CD14-positive monocyte (primary cell): ENCODE data around the gene KLF6. TPM values are rescaled to one million over a fixed set of nuclear protein-coding genes. Genes with fewer than 3 reads are reported as not detected.

Source experiments
- DNase-seq, 3 donors: peaks; one replicate each; pipeline ENCODE4 v3.0.0-alpha.2; 2011 to 2022
- H2AFZ ChIP-seq: 2 replicates; pipeline ENCODE4 v1.6.0; 2012; ENCODE audit warnings: mild to moderate bottlenecking, low read depth, low read length, inconsistent platforms; ENCODE audit not compliant: insufficient read depth, poor library complexity, severe bottlenecking
- H3K27ac ChIP-seq, 2 donors: 1 replicate in 1 of 2; 2 replicates in 1 of 2; pipeline ENCODE4 v1.5.1; 2012 to 2013; ENCODE audit warnings: low read length in 2 of 2, control low read depth in 1 of 2, inconsistent platforms in 1 of 2, low read depth in 1 of 2, mild to moderate bottlenecking in 1 of 2
- H3K27me3 ChIP-seq, 2 donors: one replicate each; pipeline versions ENCODE4 v1.6.0 to v1.6.1; 2011 to 2013; ENCODE audit warnings: low read length in 2 of 2; ENCODE audit not compliant: control insufficient read depth in 2 of 2, insufficient read depth in 2 of 2
- H3K36me3 ChIP-seq, 2 donors: replicated peaks in 1 of 2; 1 replicate in 1 of 2; 2 replicates in 1 of 2; pipeline versions ENCODE4 v1.5.1 to v1.6.1; 2012 to 2013; ENCODE audit warnings: low read length in 2 of 2, control low read depth in 1 of 2, inconsistent platforms in 1 of 2, mild to moderate bottlenecking in 1 of 2; ENCODE audit not compliant: insufficient read depth in 2 of 2, control insufficient read depth in 1 of 2
- H3K4me1 ChIP-seq, 2 donors: 1 replicate in 1 of 2; 2 replicates in 1 of 2; pipeline versions ENCODE4 v1.5.1 to v1.6.1; 2012 to 2013; ENCODE audit warnings: low read length in 2 of 2, control low read depth in 1 of 2, inconsistent platforms in 1 of 2, mild to moderate bottlenecking in 1 of 2, moderate library complexity in 1 of 2; ENCODE audit not compliant: insufficient read depth in 2 of 2, control insufficient read depth in 1 of 2
- H3K4me2 ChIP-seq: replicated peaks from 2 replicates; pipeline ENCODE3; 2012; ENCODE audit warnings: low read length, moderate library complexity, mild to moderate bottlenecking; ENCODE audit not compliant: poor library complexity, severe bottlenecking; ENCODE audit errors: extremely low read depth
- H3K4me3 ChIP-seq, 3 experiments: fragments of 200-600 bp in 1 of 3; sonication (generic) in 1 of 3; replicated peaks in 1 of 3; 1 replicate in 2 of 3; 2 replicates in 1 of 3; pipeline ENCODE4 v1.5.1; 2011 to 2013; ENCODE audit warnings: low read length in 3 of 3, mild to moderate bottlenecking in 3 of 3, control low read depth in 2 of 3, low read depth in 2 of 3, inconsistent platforms in 1 of 3, moderate library complexity in 1 of 3
- H3K79me2 ChIP-seq: 2 replicates; pipeline ENCODE4 v1.6.0; 2012; ENCODE audit warnings: mild to moderate bottlenecking, control low read depth, inconsistent platforms, low read length, moderate library complexity; ENCODE audit not compliant: insufficient read depth
- H3K9ac ChIP-seq: 2 replicates; pipeline ENCODE4 v1.6.0; 2017; ENCODE audit warnings: low read length, mild to moderate bottlenecking; ENCODE audit not compliant: insufficient read depth, poor library complexity, severe bottlenecking
- H3K9me3 ChIP-seq, 2 donors: replicated peaks in 1 of 2; 1 replicate in 1 of 2; 2 replicates in 1 of 2; pipeline versions ENCODE4 v1.5.1 to v1.6.1; 2012 to 2013; ENCODE audit warnings: low read length in 2 of 2, control low read depth in 1 of 2; ENCODE audit not compliant: control insufficient read depth in 1 of 2, insufficient read depth in 1 of 2
- H4K20me1 ChIP-seq: 2 replicates; pipeline ENCODE4 v1.6.0; 2012; ENCODE audit warnings: mild to moderate bottlenecking, low read length, control low read depth, moderate library complexity; ENCODE audit not compliant: insufficient read depth
- H3K27ac Mint-ChIP-seq, 7 donors: one replicate each; pipeline ENCODE4 v1.8.0; 2020; ENCODE audit warnings: mild to moderate bottlenecking in 7 of 7, mixed read lengths in 7 of 7, moderate library complexity in 6 of 7, inconsistent platforms in 2 of 7
- H3K27me3 Mint-ChIP-seq, 3 donors: one replicate each; pipeline ENCODE4 v1.8.0; 2021 to 2022; ENCODE audit warnings: low read depth in 3 of 3, mild to moderate bottlenecking in 3 of 3, mixed read lengths in 3 of 3, moderate library complexity in 3 of 3, inconsistent platforms in 1 of 3
- H3K36me3 Mint-ChIP-seq, 2 donors: one replicate each; pipeline ENCODE4 v1.8.0; 2020; ENCODE audit warnings: mixed read lengths in 2 of 2, inconsistent platforms in 1 of 2, mild to moderate bottlenecking in 1 of 2
- H3K4me1 Mint-ChIP-seq: one replicate; pipeline ENCODE4 v1.8.0; 2020; ENCODE audit warnings: mild to moderate bottlenecking, mixed read lengths
- H3K4me3 Mint-ChIP-seq, 2 donors: one replicate each; pipeline ENCODE4 v1.8.0; 2020; ENCODE audit warnings: mild to moderate bottlenecking in 2 of 2, mixed read lengths in 2 of 2, moderate library complexity in 1 of 2
- H3K9me3 Mint-ChIP-seq, 7 donors: one replicate each; pipeline ENCODE4 v1.8.0; 2020 to 2022; ENCODE audit warnings: mixed read lengths in 7 of 7, mild to moderate bottlenecking in 6 of 7, moderate library complexity in 6 of 7, inconsistent platforms in 2 of 7
- WGBS: methylation state at CpG from one replicate; pipeline ENCODE4 v1.1.5; 2013; ENCODE audit warnings: missing lambda C conversion rate; ENCODE audit not compliant: insufficient coverage; 5-methylcytosine and 5-hydroxymethylcytosine counted together
- intact Hi-C, 2 donors: fragments of 100-400 bp; cut with micrococcal nuclease; formaldehyde crosslinking; loops; one replicate each; pipeline versions ENCODE4 v1.15.0 to v1.15.1; 2023
- polyA plus RNA-seq, 3 donors: library from polyadenylated mRNA; depleted of rRNA in 1 of 3; unstranded in 2 of 3; stranded (reverse) in 1 of 3; fragments of 300-500 nt in 2 of 3; fragments of >200 nt in 1 of 3; fragmentation: Illumina TruSeq in 2 of 3; gene quantifications; 1 replicate in 2 of 3; 2 replicates in 1 of 3; pipeline ENCODE4 v1.2.3, GENCODE V29; 2012 to 2021
- TF ChIP-seq, protein P1 (sequence below): fragments of 200-600 bp; IDR thresholded peaks from one replicate; pipeline ENCODE4 v1.8.0; 2022; ENCODE audit warnings: antibody characterized with exemption, mild to moderate bottlenecking

Gene KLF6
- polyA plus RNA-seq, 3 donors: 436 to 510 (median 499) TPM

GRCh38 chr10:3829156-3830050 lies 44.4 kb upstream of the KLF6 start:
- H4K20me1 ChIP-seq: no peaks in the 10 kb centered on the region
- H3K9ac ChIP-seq: peak overlapping the region; percentile 58
- intact Hi-C loops: loop anchor here in 1 of 2 donors (2.0 kb wide), 1 partner anchor 19 kb away; no protein-coding TSS in a partner anchor
- Mint-ChIP-seq H3K4me1 (peaks cover 26% of the 10 kb centered on the region), H3K9me3 (no peaks in the 10 kb centered on the region), H3K4me3 (peak overlapping the region; percentile 64 to 75), H3K27ac (peak overlapping the region; percentile 83 to 93 (median 87)), H3K36me3 (no peaks in the 10 kb centered on the region), H3K27me3 (peaks cover 1 to 2% (median 2%) of the 10 kb centered on the region in 3 donors)
- no peak for DNase-seq
- peaks cover 20 to 24% of the 10 kb centered on the region in 2 donors for H3K4me1 ChIP-seq
- 96% methylated on average over 3 of the region's 7 CpGs for WGBS
- peak overlapping the region in 1 of 2 donors; percentile 86 for H3K27ac ChIP-seq
- H3K36me3 ChIP-seq: no peaks in the 10 kb centered on the region
- no peaks in the 10 kb centered on the region for H3K79me2 ChIP-seq
- H3K9me3 ChIP-seq: no peaks in the 10 kb centered on the region
- TF ChIP-seq, protein P1, sequence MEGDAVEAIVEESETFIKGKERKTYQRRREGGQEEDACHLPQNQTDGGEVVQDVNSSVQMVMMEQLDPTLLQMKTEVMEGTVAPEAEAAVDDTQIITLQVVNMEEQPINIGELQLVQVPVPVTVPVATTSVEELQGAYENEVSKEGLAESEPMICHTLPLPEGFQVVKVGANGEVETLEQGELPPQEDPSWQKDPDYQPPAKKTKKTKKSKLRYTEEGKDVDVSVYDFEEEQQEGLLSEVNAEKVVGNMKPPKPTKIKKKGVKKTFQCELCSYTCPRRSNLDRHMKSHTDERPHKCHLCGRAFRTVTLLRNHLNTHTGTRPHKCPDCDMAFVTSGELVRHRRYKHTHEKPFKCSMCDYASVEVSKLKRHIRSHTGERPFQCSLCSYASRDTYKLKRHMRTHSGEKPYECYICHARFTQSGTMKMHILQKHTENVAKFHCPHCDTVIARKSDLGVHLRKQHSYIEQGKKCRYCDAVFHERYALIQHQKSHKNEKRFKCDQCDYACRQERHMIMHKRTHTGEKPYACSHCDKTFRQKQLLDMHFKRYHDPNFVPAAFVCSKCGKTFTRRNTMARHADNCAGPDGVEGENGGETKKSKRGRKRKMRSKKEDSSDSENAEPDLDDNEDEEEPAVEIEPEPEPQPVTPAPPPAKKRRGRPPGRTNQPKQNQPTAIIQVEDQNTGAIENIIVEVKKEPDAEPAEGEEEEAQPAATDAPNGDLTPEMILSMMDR: no peak
- no peaks in the 10 kb centered on the region for H3K27me3 ChIP-seq
- H2AFZ ChIP-seq: peak overlapping the region; percentile 68
- peak overlapping the region; percentile 71 for H3K4me2 ChIP-seq
- peak overlapping the region; percentile 40 to 74 (median 62) for H3K4me3 ChIP-seq

DNA sequence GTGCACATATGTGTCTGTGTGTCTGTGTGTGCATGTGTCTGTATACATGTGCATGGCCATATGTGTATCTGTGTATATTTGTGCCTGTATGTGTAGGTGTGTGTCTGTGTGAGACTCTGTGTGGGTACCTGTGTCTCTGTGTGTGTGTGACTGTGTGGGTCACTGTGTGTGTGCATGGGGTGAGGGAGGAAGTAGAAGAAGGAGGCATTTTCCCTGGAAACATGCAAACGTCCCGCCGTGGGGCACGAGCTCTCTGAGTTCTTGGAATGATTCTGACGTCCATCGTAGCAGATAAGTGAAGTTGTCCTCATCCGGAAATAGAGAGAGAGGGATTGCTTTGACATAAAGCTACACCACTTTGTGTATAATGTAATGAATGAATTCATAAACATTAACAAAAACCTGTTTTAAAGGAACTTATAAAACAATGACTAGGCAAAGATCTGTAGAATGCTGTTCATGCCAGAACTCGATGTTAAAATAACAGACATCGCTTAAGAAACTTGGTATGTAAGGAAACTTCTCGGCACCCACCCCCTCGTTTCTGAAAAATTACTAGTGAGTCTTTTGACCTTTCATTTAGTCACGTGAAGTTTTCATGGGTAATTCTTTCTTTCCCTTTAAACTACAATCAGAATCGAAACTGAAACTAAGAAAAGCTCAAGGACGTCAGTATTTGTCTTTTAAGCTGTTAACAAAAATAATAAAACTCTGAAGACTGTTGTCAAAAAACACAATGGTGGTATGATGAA lies 43.6 kb upstream of the KLF6 start:
- Mint-ChIP-seq H3K27ac (peak overlapping the region; percentile 83 to 93 (median 87)), H3K36me3 (no peaks in the 10 kb centered on the region), H3K4me1 (peaks cover 20% of the 10 kb centered on the region), H3K27me3 (peaks cover 1 to 2% (median 2%) of the 10 kb centered on the region in 3 donors), H3K4me3 (peak overlapping the region; percentile 64 to 75), H3K9me3 (no peaks in the 10 kb centered on the region)
- Histone ChIP-seq H3K36me3 (no peaks in the 10 kb centered on the region), H3K4me2 (peak overlapping the region; percentile 71), H3K9ac (peak overlapping the region; percentile 58), H3K9me3 (no peaks in the 10 kb centered on the region), H3K79me2 (no peaks in the 10 kb centered on the region), H4K20me1 (no peaks in the 10 kb centered on the region), H3K4me3 (peak overlapping the region; percentile 40 to 74 (median 62)), H2AFZ (peak overlapping the region; percentile 68), H3K27ac (peak overlapping the region; percentile 16 to 86), H3K4me1 (peaks cover 14 to 18% of the 10 kb centered on the region in 2 donors), H3K27me3 (no peaks in the 10 kb centered on the region)
- TF ChIP-seq, protein P1: no peak
- 30% methylated on average over 2 of the region's 14 CpGs for WGBS
- peak; percentile 40 to 75 (median 68) for DNase-seq
- intact Hi-C loops: no loop called here
